H1 (cell line): ENCODE results near the gene RCAN3. TPM values are rescaled to one million over a fixed set of nuclear protein-coding genes. Genes with fewer than 3 reads are reported as not detected.

ENCODE experiments used
- CTCF ChIA-PET: fragments of 300-600 bp; sonication (Branson Sonifier 250); formaldehyde crosslinking; loops from one replicate; lab custom pipeline; 2021; ENCODE audit not compliant: partially characterized antibody; lab: Charles Lee
- POLR2A ChIA-PET: fragments of 300-600 bp; sonication (Branson Sonifier 250); formaldehyde crosslinking; loops from one replicate; lab custom pipeline; 2021; ENCODE audit warnings: inconsistent platforms; ENCODE audit not compliant: partially characterized antibody; lab: Charles Lee
- DNase-seq, 2 experiments: peaks; one replicate each; pipeline versions ENCODE4 v3.0.0 to v3.0.0-alpha.2; 2010 to 2022; ENCODE audit warnings: low spot score in 2 of 2, low read depth in 1 of 2, mixed read lengths in 1 of 2
- FAIRE-seq: peaks from 2 replicates; lab custom pipeline; 2011; peaks lifted over from hg19 to GRCh38; lab: Jason Lieb, UNC
- H2AFZ ChIP-seq: 2 replicates; pipeline ENCODE4 v1.8.1; 2012; ENCODE audit warnings: low read length, inconsistent platforms
- H2AK5ac ChIP-seq: 2 replicates; pipeline ENCODE4 v1.6.1; 2013; ENCODE audit warnings: low read depth, low read length
- H2BK120ac ChIP-seq: replicated peaks from 2 replicates; pipeline ENCODE3; 2013; ENCODE audit warnings: low read depth, low read length, inconsistent platforms
- H2BK12ac ChIP-seq: 2 replicates; pipeline ENCODE4 v1.6.1; 2013; ENCODE audit warnings: low read depth, low read length
- H2BK15ac ChIP-seq: 2 replicates; pipeline ENCODE4 v1.6.1; 2013; ENCODE audit warnings: low read length
- H2BK20ac ChIP-seq: 2 replicates; pipeline ENCODE4 v1.6.1; 2013; ENCODE audit warnings: low read length
- H2BK5ac ChIP-seq: 2 replicates; pipeline ENCODE4 v1.6.1; 2013; ENCODE audit warnings: low read depth, low read length
- H3K14ac ChIP-seq: 2 replicates; pipeline ENCODE4 v1.6.1; 2013; ENCODE audit warnings: inconsistent platforms; ENCODE audit not compliant: insufficient read length
- H3K18ac ChIP-seq: 2 replicates; pipeline ENCODE4 v1.6.1; 2013; ENCODE audit warnings: low read length; ENCODE audit errors: extremely low read depth
- H3K23ac ChIP-seq: 2 replicates; pipeline ENCODE4 v1.6.1; 2013; ENCODE audit warnings: inconsistent platforms; ENCODE audit not compliant: insufficient read length
- H3K23me2 ChIP-seq: 2 replicates; pipeline ENCODE4 v1.6.1; 2013; ENCODE audit warnings: low read depth, low read length
- H3K27ac ChIP-seq: 2 replicates; pipeline ENCODE4 v1.6.1; 2011; ENCODE audit warnings: low read depth, low read length, inconsistent platforms
- H3K27me3 ChIP-seq, 4 experiments: replicated peaks in 1 of 4; 1 replicate in 1 of 4; 2 replicates in 3 of 4; pipeline versions ENCODE4 v1.6.1 to v1.8.1; 2011 to 2013; ENCODE audit warnings: low read length in 3 of 4, mild to moderate bottlenecking in 3 of 4, inconsistent platforms in 2 of 4, mixed read lengths in 2 of 4, moderate library complexity in 1 of 4; ENCODE audit not compliant: control insufficient read depth in 3 of 4, insufficient read depth in 3 of 4; ENCODE audit errors: extremely low read depth in 1 of 4
- H3K36me3 ChIP-seq, 4 experiments: 2 replicates each; pipeline versions ENCODE4 v1.6.1 to v1.8.1; 2011 to 2013; ENCODE audit warnings: mild to moderate bottlenecking in 4 of 4, low read length in 3 of 4, moderate library complexity in 2 of 4, control low read depth in 1 of 4, inconsistent platforms in 1 of 4; ENCODE audit not compliant: insufficient read depth in 4 of 4, control insufficient read depth in 2 of 4
- H3K4ac ChIP-seq: replicated peaks from 2 replicates; pipeline ENCODE3; 2013; ENCODE audit warnings: low read length, low read depth, mixed read lengths, inconsistent platforms; ENCODE audit not compliant: insufficient read length
- H3K4me1 ChIP-seq, 4 experiments: replicated peaks in 1 of 4; 1 replicate in 1 of 4; 2 replicates in 3 of 4; pipeline versions ENCODE4 v1.6.1 to v1.8.1; 2011 to 2013; ENCODE audit warnings: low read length in 3 of 4, inconsistent platforms in 2 of 4, mixed read lengths in 1 of 4; ENCODE audit not compliant: insufficient read depth in 4 of 4, control insufficient read depth in 3 of 4
- H3K4me2 ChIP-seq, 2 experiments: 2 replicates each; pipeline versions ENCODE4 v1.6.1 to v1.8.1; 2011 to 2013; ENCODE audit warnings: low read depth in 2 of 2, low read length in 2 of 2, control low read depth in 1 of 2, inconsistent platforms in 1 of 2, mild to moderate bottlenecking in 1 of 2; ENCODE audit not compliant: insufficient read depth in 1 of 2
- H3K4me3 ChIP-seq, 4 experiments: fragments of 200-600, 300-600 bp in 1 of 4; sonication (generic), shearing (Covaris generic), sonication (Bioruptor Twin) in 1 of 4; 2 replicates each; pipeline versions ENCODE4 v1.5.1 to v1.8.1; 2011 to 2016; ENCODE audit warnings: low read length in 4 of 4, low read depth in 3 of 4, control low read depth in 2 of 4, inconsistent platforms in 2 of 4, mild to moderate bottlenecking in 2 of 4, mixed read lengths in 1 of 4, moderate library complexity in 1 of 4; ENCODE audit not compliant: insufficient read depth in 2 of 4; ENCODE audit errors: extremely low read depth in 1 of 4
- H3K56ac ChIP-seq: replicated peaks from 2 replicates; pipeline ENCODE3; 2013; ENCODE audit warnings: low read depth, mild to moderate bottlenecking, mixed read lengths, low read length, inconsistent platforms; ENCODE audit not compliant: insufficient read length
- H3K79me1 ChIP-seq: 2 replicates; pipeline ENCODE4 v1.6.1; 2013; ENCODE audit warnings: low read depth, low read length, control low read depth
- H3K79me2 ChIP-seq, 2 experiments: 2 replicates each; pipeline versions ENCODE4 v1.6.1 to v1.8.1; 2012 to 2013; ENCODE audit warnings: low read length in 2 of 2, mild to moderate bottlenecking in 2 of 2, inconsistent platforms in 1 of 2; ENCODE audit not compliant: insufficient read depth in 2 of 2, control insufficient read depth in 1 of 2
- H3K9ac ChIP-seq, 4 experiments: replicated peaks in 1 of 4; 1 replicate in 1 of 4; 2 replicates in 3 of 4; pipeline versions ENCODE4 v1.6.1 to v1.8.1; 2011 to 2013; ENCODE audit warnings: low read depth in 3 of 4, low read length in 3 of 4, control low read depth in 2 of 4, mild to moderate bottlenecking in 2 of 4, moderate library complexity in 2 of 4, inconsistent platforms in 1 of 4; ENCODE audit errors: extremely low read depth in 1 of 4
- H3K9me3 ChIP-seq, 2 experiments: 2 replicates each; pipeline versions ENCODE4 v1.6.1 to v1.8.1; 2012 to 2013; ENCODE audit warnings: mild to moderate bottlenecking in 2 of 2, moderate library complexity in 2 of 2, control low read depth in 1 of 2, inconsistent platforms in 1 of 2, low read depth in 1 of 2, low read length in 1 of 2, mixed read lengths in 1 of 2; ENCODE audit not compliant: insufficient read depth in 2 of 2
- H4K20me1 ChIP-seq, 2 experiments: replicated peaks in 1 of 2; 2 replicates each; pipeline versions ENCODE3 to v1.8.1; 2011 to 2013; ENCODE audit warnings: inconsistent platforms in 2 of 2, low read length in 2 of 2, mild to moderate bottlenecking in 1 of 2; ENCODE audit not compliant: insufficient read depth in 2 of 2, control insufficient read depth in 1 of 2
- H4K5ac ChIP-seq: 2 replicates; pipeline ENCODE4 v1.6.1; 2013; ENCODE audit warnings: low read length, low read depth, mixed read lengths, inconsistent platforms; ENCODE audit not compliant: insufficient read length
- H4K8ac ChIP-seq: 2 replicates; pipeline ENCODE4 v1.8.0; 2013; ENCODE audit warnings: mild to moderate bottlenecking, moderate library complexity, low read length, inconsistent platforms; ENCODE audit not compliant: insufficient read depth; ENCODE audit errors: extremely low read depth
- H4K91ac ChIP-seq: replicated peaks from 2 replicates; pipeline ENCODE3; 2013; ENCODE audit warnings: low read length, mixed read lengths, inconsistent platforms; ENCODE audit not compliant: insufficient read length
- ATF3 ChIP-seq: IDR thresholded peaks from 2 replicates; pipeline ENCODE4 v1.6.1; 2011; ENCODE audit warnings: low read depth, mild to moderate bottlenecking, low read length; ENCODE audit not compliant: insufficient read depth
- BACH1 ChIP-seq: IDR thresholded peaks from 2 replicates; pipeline ENCODE4 v1.6.1; 2012; ENCODE audit warnings: low read length, improper control_type of control experiment
- BCL11A ChIP-seq, 2 experiments: IDR thresholded peaks; one replicate each; pipeline ENCODE4 v1.6.1; 2011; ENCODE audit warnings: low read depth in 2 of 2, low read length in 2 of 2, mild to moderate bottlenecking in 2 of 2
- BRCA1 ChIP-seq: IDR thresholded peaks from 2 replicates; pipeline ENCODE4 v1.6.1; 2012; ENCODE audit warnings: low read depth, low read length, improper control_type of control experiment
- CEBPB ChIP-seq: IDR thresholded peaks from 2 replicates; pipeline ENCODE4 v1.6.1; 2012; ENCODE audit warnings: low read depth, low read length
- EP300 ChIP-seq, 2 experiments: IDR thresholded peaks; 1 replicate in 1 of 2; 2 replicates in 1 of 2; pipeline ENCODE4 v1.6.1; 2011 to 2012; ENCODE audit warnings: low read depth in 2 of 2, low read length in 2 of 2, mild to moderate bottlenecking in 2 of 2, borderline replicate concordance in 1 of 2, inconsistent platforms in 1 of 2, moderate library complexity in 1 of 2
- GABPA ChIP-seq: IDR thresholded peaks from 2 replicates; pipeline ENCODE4 v1.6.1; 2011; ENCODE audit warnings: mild to moderate bottlenecking, low read length, moderate library complexity, borderline replicate concordance; ENCODE audit not compliant: insufficient read depth
- HDAC6 ChIP-seq: IDR thresholded peaks from one replicate; pipeline ENCODE4 v1.7.1; 2012; ENCODE audit warnings: low read depth, mild to moderate bottlenecking, inconsistent platforms, low read length, moderate library complexity
- KDM1A ChIP-seq: fragments of 200-600, 300-600 bp; sonication (generic); IDR thresholded peaks from 2 replicates; pipeline ENCODE4 v1.7.1; 2016; ENCODE audit warnings: mild to moderate bottlenecking, low read length, borderline replicate concordance
- NRF1 ChIP-seq: IDR thresholded peaks from 2 replicates; pipeline ENCODE4 v1.6.1; 2011; ENCODE audit warnings: mild to moderate bottlenecking, low read depth, low read length, improper control_type of control experiment
- POLR2AphosphoS5 ChIP-seq: IDR thresholded peaks from 2 replicates; pipeline ENCODE4 v1.6.1; 2011; ENCODE audit warnings: low read depth, low read length
- RBBP5 ChIP-seq: IDR thresholded peaks from 2 replicates; pipeline ENCODE4 v1.7.1; 2012; ENCODE audit warnings: low read depth, mild to moderate bottlenecking, inconsistent platforms, low read length, moderate library complexity, borderline replicate concordance
- SP1 ChIP-seq: IDR thresholded peaks from 2 replicates; pipeline ENCODE4 v1.6.1; 2011; ENCODE audit warnings: low read depth, low read length
- TBP ChIP-seq: IDR thresholded peaks from 2 replicates; pipeline ENCODE4 v1.6.1; 2011; ENCODE audit warnings: low read depth, low read length, improper control_type of control experiment
- WGBS, 2 experiments: shearing (Covaris generic) in 1 of 2; methylation state at CpG; one replicate each; pipeline versions ENCODE4 v1.1.6 to v1.1.7; 2013 to 2015; ENCODE audit warnings: low lambda C conversion rate in 2 of 2, mixed read lengths in 2 of 2, inconsistent platforms in 1 of 2, low coverage in 1 of 2, missing lambda C conversion rate in 1 of 2; ENCODE audit not compliant: insufficient replicate concordance in 2 of 2, insufficient coverage in 1 of 2, insufficient read length in 1 of 2; ENCODE audit errors: extremely low coverage in 1 of 2, missing lambda C conversion rate in 1 of 2; 5-methylcytosine and 5-hydroxymethylcytosine counted together
- polyA plus RNA-seq, 7 experiments: library from polyadenylated mRNA; depleted of rRNA in 3 of 7; stranded (reverse) in 5 of 7; unstranded in 2 of 7; fragments of >200 nt in 5 of 7; fragments of 200-250 nt in 2 of 7; gene quantifications; 1 replicate in 5 of 7; 2 replicates in 1 of 7; 4 replicates in 1 of 7; pipeline versions ENCODE4 v1.2.1 to v1.2.3, GENCODE V29; 2011 to 2013; ENCODE audit warnings: missing spikeins in 2 of 7, mixed read lengths in 2 of 7
- total RNA-seq: library from RNA; stranded (reverse); fragmentation: NEBNext Ultra II Directional; extraction: Animal tissue kit (Norgen Biotek cat#: 25700); gene quantifications from 2 replicates; pipeline ENCODE4 v1.2.1, GENCODE V29; 2021

Gene RCAN3
- total and polyA plus RNA-seq, 2 of the 8 experiments (the other 6 are each of a cell fraction or from before 2014, with no cell fraction given), result 5.6 to 16.6 TPM

GRCh38 chr1:24513706-24514105, 11.1 kb downstream of the RCAN3 start:
- no peak for DNase-seq
- H3K4ac ChIP-seq, result no peak overlapping the region
- H4K91ac ChIP-seq, result no peak overlapping the region
- no peaks in the 10 kb centered on the region for H3K23me2 ChIP-seq
- no peak overlapping the region for H2BK5ac ChIP-seq
- no peak overlapping the region for H4K5ac ChIP-seq
- H3K9me3 ChIP-seq, result no peaks in the 10 kb centered on the region
- FAIRE-seq, result no peak
- no peak overlapping the region for H3K4me3 ChIP-seq
- no peaks in the 10 kb centered on the region; a peak in 2 of 4 replicates for H3K79me2 ChIP-seq
- peaks cover 2% of the 10 kb centered on the region; the same call in 1 of the 2 replicates for H3K79me1 ChIP-seq
- no peak overlapping the region for H2BK12ac ChIP-seq
- H3K18ac ChIP-seq, result no peak overlapping the region
- H3K4me2 ChIP-seq, result no peak overlapping the region
- H4K20me1 ChIP-seq, result no peaks in the 10 kb centered on the region
- H3K27ac ChIP-seq, result no peak overlapping the region
- H2BK15ac ChIP-seq, result no peak overlapping the region
- H3K27me3 ChIP-seq, result no peaks in the 10 kb centered on the region
- H3K36me3 ChIP-seq, result no peaks in the 10 kb centered on the region
- CTCF ChIA-PET, result interaction anchor here (10.9 kb wide), 1 partner anchor 14 kb away, joined by 85 read pairs; no protein-coding TSS in a partner anchor
- H3K14ac ChIP-seq, result no peak overlapping the region
- 76% methylated on average over 2 of the region's 2 CpGs; no CpG with 5 or more reads in 1 of the 2 experiments for WGBS, 2 experiments
- H3K23ac ChIP-seq, result no peak overlapping the region
- no peak overlapping the region for H3K9ac ChIP-seq
- no peak for TF ChIP-seq BCL11A (IDR thresholded peaks at IDR 0.05; ENCODE audit: low read depth in 2 of 2, low read length in 2 of 2)
- TF ChIP-seq SP1, result no peak
- TF ChIP-seq TBP, result no peak
- no peak for TF ChIP-seq EP300 (IDR thresholded peaks at IDR 0.05; ENCODE audit: borderline replicate concordance in 1 of 2, low read depth in 2 of 2, low read length in 2 of 2)
- no peak for TF ChIP-seq BACH1
- TF ChIP-seq KDM1A, result no peak
- TF ChIP-seq GABPA, result no peak
- TF ChIP-seq POLR2AphosphoS5, result no peak
- TF ChIP-seq NRF1, result no peak
- no peak for TF ChIP-seq RBBP5
- TF ChIP-seq CEBPB, result no peak
- TF ChIP-seq HDAC6, result no peak
- no peak for TF ChIP-seq BRCA1
- TF ChIP-seq ATF3, result no peak
- H2BK20ac ChIP-seq, result no peak overlapping the region
- peaks cover 0 to 4% (median 0%) of the 10 kb centered on the region in 4 experiments; a peak in 2 of 7 replicates for H3K4me1 ChIP-seq
- no peak overlapping the region for H2AK5ac ChIP-seq
- POLR2A ChIA-PET, result no interaction called here
- no peak overlapping the region for H2AFZ ChIP-seq
- H4K8ac ChIP-seq, result no peak overlapping the region
- no peak overlapping the region for H2BK120ac ChIP-seq
- H3K56ac ChIP-seq, result no peak overlapping the region
